ENCODE data around the gene ATXN1.

ATXN1 gene

DNA sequence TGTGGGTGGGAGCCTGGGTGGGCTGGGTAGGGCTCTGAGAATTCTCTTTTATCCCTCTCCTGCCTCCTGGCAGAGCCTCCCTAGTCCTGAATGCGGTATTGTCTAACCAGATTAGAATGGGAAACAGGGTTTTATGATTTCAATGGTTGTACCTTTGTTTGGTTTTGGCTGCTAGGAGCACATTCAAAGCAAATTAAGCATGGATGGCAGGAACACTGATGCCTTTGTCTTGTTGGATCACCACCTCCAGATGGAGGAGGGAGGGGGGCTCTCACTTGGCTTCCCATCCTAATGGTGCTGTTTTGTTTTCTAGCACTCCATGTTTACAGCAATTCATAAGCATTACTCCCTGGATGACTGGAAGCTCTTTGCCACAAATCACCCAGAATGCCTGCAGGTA lies 511.3 kb downstream of the ATXN1 start:
- no peak for DNase-seq (ENCODE audit: low read depth)
